Fibroblast of the aortic adventitia (primary cell): ENCODE measurements around the gene GABRB2. TPM values are rescaled to one million over a fixed set of nuclear protein-coding genes. Genes with fewer than 3 reads are reported as not detected.

Experiments used
- DNase-seq: peaks from one replicate; pipeline ENCODE4 v3.0.0-alpha.2; 2010; ENCODE audit warnings: low read depth
- H3K4me3 ChIP-seq: 2 replicates; pipeline ENCODE4 v1.5.1; 2011; ENCODE audit warnings: low read depth, mild to moderate bottlenecking, control low read depth, low read length, moderate library complexity
- CTCF ChIP-seq: IDR thresholded peaks from 2 replicates; pipeline ENCODE4 v1.5.1; 2011; ENCODE audit warnings: mild to moderate bottlenecking, low read length, control low read depth, inconsistent platforms; ENCODE audit not compliant: insufficient read depth
- total RNA-seq: library from RNA; depleted of rRNA; stranded (reverse); fragments of >200 nt; gene quantifications from 2 replicates; pipeline ENCODE4 v1.2.3, GENCODE V29; 2012; ENCODE audit warnings: low replicate concordance

The GABRB2 gene
- total RNA-seq, 1 donor, result 0.09 TPM

- DNase-seq, result no peak
- H3K4me3 ChIP-seq, result no peak overlapping the region
- no peak for TF ChIP-seq CTCF
Measured at GRCh38 chr5:161410640-161411039, 135.9 kb downstream of the GABRB2 start.

GRCh38 chr5:161409471-161409870 is 137.1 kb downstream of the GABRB2 start:
- H3K4me3 ChIP-seq, result no peak overlapping the region
- TF ChIP-seq CTCF, result no peak
- no peak for DNase-seq

- no peak overlapping the region for H3K4me3 ChIP-seq
- DNase-seq, result no peak
Measured at GRCh38 chr5:161406880-161407279, 139.6 kb downstream of the GABRB2 start.

GRCh38 chr5:161403996-161404395 is 142.5 kb downstream of the GABRB2 start:
- no peak for TF ChIP-seq CTCF
- no peak for DNase-seq
- no peak overlapping the region for H3K4me3 ChIP-seq

More at GRCh38 chr5:161406880-161407279, 139.6 kb downstream of the GABRB2 start:
- TF ChIP-seq CTCF, result no peak

- no peak for TF ChIP-seq CTCF
- DNase-seq, result no peak
- H3K4me3 ChIP-seq, result no peak overlapping the region
Measured at GRCh38 chr5:161403121-161403520, 143.4 kb downstream of the GABRB2 start.

- DNase-seq, result no peak
- H3K4me3 ChIP-seq, result no peak overlapping the region
- TF ChIP-seq CTCF, result no peak
Measured at GRCh38 chr5:161400583-161400982, 145.9 kb downstream of the GABRB2 start.

GRCh38 chr5:161399996-161400562 is 146.4 kb downstream of the GABRB2 start:
- DNase-seq, result no peak
- no peak overlapping the region for H3K4me3 ChIP-seq
- TF ChIP-seq CTCF, result no peak
